MCF 10A (cell line): ENCODE results near the gene RNF7. TPM values are rescaled to one million over a fixed set of nuclear protein-coding genes. Genes with fewer than 3 reads are reported as not detected.
"Not testable (repeated sequence)": the region's sequence is repeated elsewhere in the genome, so short reads cannot be mapped to it uniquely, and the experiment has no call there.

Experiments used
- BruUV-seq: library from RNA; stranded (reverse); fragments of 400-500 nt; replicated peaks from 2 replicates; lab custom pipeline; 2021; lab: Mats Ljungman, UMichigan
- CTCF ChIA-PET: fragments of 300-600 bp; sonication (Branson Sonifier 250); formaldehyde crosslinking; extraction: SDS; loops from one replicate; lab custom pipeline; 2021; ENCODE audit warnings: antibody characterized with exemption, inconsistent platforms; lab: Yijun Ruan, JAX
- POLR2A ChIA-PET: fragments of 300-600, 350-650 bp; sonication (Branson Sonifier 250); formaldehyde crosslinking; extraction: SDS; loops from one replicate; lab custom pipeline; 2020; ENCODE audit warnings: antibody characterized with exemption, inconsistent platforms; lab: Yijun Ruan, JAX
- DNase-seq: peaks from one replicate; pipeline ENCODE4 v3.0.0-alpha.2; 2018; ENCODE audit not compliant: unreplicated experiment
- H3K27ac Mint-ChIP-seq: one replicate; pipeline ENCODE4 v1.8.0; 2022; ENCODE audit warnings: mild to moderate bottlenecking, low read depth, mixed read lengths; ENCODE audit not compliant: unreplicated experiment
- H3K27me3 Mint-ChIP-seq: one replicate; pipeline ENCODE4 v1.8.0; 2022; ENCODE audit warnings: mixed read lengths; ENCODE audit not compliant: insufficient read depth, unreplicated experiment
- H3K36me3 Mint-ChIP-seq: one replicate; pipeline ENCODE4 v1.8.0; 2022; ENCODE audit warnings: mild to moderate bottlenecking, moderate library complexity, mixed read lengths; ENCODE audit not compliant: insufficient read depth, unreplicated experiment
- H3K4me1 Mint-ChIP-seq: one replicate; pipeline ENCODE4 v1.8.0; 2022; ENCODE audit warnings: mixed read lengths; ENCODE audit not compliant: insufficient read depth, unreplicated experiment
- H3K4me3 Mint-ChIP-seq: one replicate; pipeline ENCODE4 v1.8.0; 2022; ENCODE audit warnings: mild to moderate bottlenecking, moderate library complexity, mixed read lengths; ENCODE audit not compliant: unreplicated experiment
- H3K9me3 Mint-ChIP-seq: one replicate; pipeline ENCODE4 v1.8.0; 2022; ENCODE audit warnings: mixed read lengths; ENCODE audit not compliant: unreplicated experiment
- intact Hi-C: fragments of 100-400 bp; cut with micrococcal nuclease; formaldehyde crosslinking; loops from 2 replicates; pipeline ENCODE4 v1.14.1; 2022
- total RNA-seq: library from RNA; stranded (reverse); gene quantifications from 2 replicates; pipeline ENCODE4 v1.2.3, GENCODE V29; 2022
- TF ChIP-seq, protein P1 (sequence below): fragments of 200-600 bp; IDR thresholded peaks from one replicate; pipeline ENCODE4 v1.8.0; 2022; ENCODE audit warnings: antibody characterized with exemption, mild to moderate bottlenecking; ENCODE audit not compliant: unreplicated experiment

RNF7 gene
- total RNA-seq, 1 experiment from 2014 or later: 96.1 TPM

- peaks cover 37% of the 10 kb centered on the region for H3K36me3 Mint-ChIP-seq
- no peaks in the 10 kb centered on the region for H3K9me3 Mint-ChIP-seq
- intact Hi-C loops: no loop called here
- DNase-seq: no peak
- H3K4me3 Mint-ChIP-seq: no peak overlapping the region
- TF ChIP-seq, protein P1, sequence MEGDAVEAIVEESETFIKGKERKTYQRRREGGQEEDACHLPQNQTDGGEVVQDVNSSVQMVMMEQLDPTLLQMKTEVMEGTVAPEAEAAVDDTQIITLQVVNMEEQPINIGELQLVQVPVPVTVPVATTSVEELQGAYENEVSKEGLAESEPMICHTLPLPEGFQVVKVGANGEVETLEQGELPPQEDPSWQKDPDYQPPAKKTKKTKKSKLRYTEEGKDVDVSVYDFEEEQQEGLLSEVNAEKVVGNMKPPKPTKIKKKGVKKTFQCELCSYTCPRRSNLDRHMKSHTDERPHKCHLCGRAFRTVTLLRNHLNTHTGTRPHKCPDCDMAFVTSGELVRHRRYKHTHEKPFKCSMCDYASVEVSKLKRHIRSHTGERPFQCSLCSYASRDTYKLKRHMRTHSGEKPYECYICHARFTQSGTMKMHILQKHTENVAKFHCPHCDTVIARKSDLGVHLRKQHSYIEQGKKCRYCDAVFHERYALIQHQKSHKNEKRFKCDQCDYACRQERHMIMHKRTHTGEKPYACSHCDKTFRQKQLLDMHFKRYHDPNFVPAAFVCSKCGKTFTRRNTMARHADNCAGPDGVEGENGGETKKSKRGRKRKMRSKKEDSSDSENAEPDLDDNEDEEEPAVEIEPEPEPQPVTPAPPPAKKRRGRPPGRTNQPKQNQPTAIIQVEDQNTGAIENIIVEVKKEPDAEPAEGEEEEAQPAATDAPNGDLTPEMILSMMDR: no peak
- H3K4me1 Mint-ChIP-seq: peaks cover 10% of the 10 kb centered on the region
- CTCF ChIA-PET: no interaction called here
- no TSS peak for BruUV-seq
- H3K27ac Mint-ChIP-seq: no peak overlapping the region
- POLR2A ChIA-PET: interaction anchor here (0.6 to 1.7 kb wide), 3 partner anchors 9 to 251 kb away, joined by 3 to 9 read pairs (median 3); no protein-coding TSS in a partner anchor
- no peaks in the 10 kb centered on the region for H3K27me3 Mint-ChIP-seq
These were observed 5.2 kb downstream of the RNF7 start for GRCh38 chr3:141743305-141743704.

DNA sequence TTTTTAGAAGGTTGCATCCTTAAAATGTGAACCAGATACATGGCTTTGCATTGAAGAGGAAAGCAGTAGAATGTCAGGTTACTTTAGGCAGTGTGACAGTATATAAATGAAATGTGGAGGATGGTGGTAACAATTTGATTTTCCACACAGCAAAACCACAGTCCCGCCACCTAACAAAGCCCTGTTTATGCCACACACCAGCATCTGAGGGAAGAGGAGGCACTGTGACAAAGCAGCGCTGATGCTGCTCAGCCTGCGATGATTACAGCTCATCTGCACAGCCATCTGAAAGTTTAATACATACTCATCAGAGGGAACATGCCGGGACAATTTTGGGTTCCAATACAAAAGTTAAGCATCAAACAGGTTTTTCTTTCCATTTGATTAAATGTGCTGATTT lies 8.9 kb downstream of the RNF7 start:
- POLR2A ChIA-PET: no interaction called here
- Mint-ChIP-seq H3K4me3 (no peak overlapping the region), H3K27ac (no peak overlapping the region), H3K9me3 (no peaks in the 10 kb centered on the region), H3K36me3 (peaks cover 36% of the 10 kb centered on the region), H3K4me1 (no peaks in the 10 kb centered on the region), H3K27me3 (no peaks in the 10 kb centered on the region)
- CTCF ChIA-PET: interaction anchor here (0.6 to 0.7 kb wide), 2 partner anchors 114 to 115 kb away, joined by 3 read pairs; no protein-coding TSS in a partner anchor
- intact Hi-C loops: no loop called here
- no TSS peak for BruUV-seq
- DNase-seq: no peak
- TF ChIP-seq, protein P1: no peak

- no peak overlapping the region for H3K27ac Mint-ChIP-seq
- intact Hi-C loops: no loop called here
- peaks cover 14% of the 10 kb centered on the region for H3K36me3 Mint-ChIP-seq
- no peak overlapping the region for H3K4me3 Mint-ChIP-seq
- DNase-seq: no peak
- POLR2A ChIA-PET: interaction anchor here (0.9 to 2.1 kb wide), 2 partner anchors 10 to 77 kb away, joined by 3 to 9 read pairs; no protein-coding TSS in a partner anchor
- no peaks in the 10 kb centered on the region for H3K4me1 Mint-ChIP-seq
- H3K27me3 Mint-ChIP-seq: no peaks in the 10 kb centered on the region
- CTCF ChIA-PET: interaction anchor here (0.6 to 1.0 kb wide), 2 partner anchors 15 to 191 kb away, joined by 3 read pairs; no protein-coding TSS in a partner anchor
- H3K9me3 Mint-ChIP-seq: no peaks in the 10 kb centered on the region
- TF ChIP-seq, protein P1: no peak
- BruUV-seq: no TSS peak
These were observed 15.3 kb downstream of the RNF7 start for GRCh38 chr3:141753399-141753798.

GRCh38 chr3:141754032-141754431 lies 15.9 kb downstream of the RNF7 start:
- ChIA-PET POLR2A (interaction anchor here (2.4 kb wide), 1 partner anchor 9 kb away, joined by 7 read pairs; no protein-coding TSS in a partner anchor), CTCF (no interaction called here)
- intact Hi-C loops: no loop called here
- H3K4me3 Mint-ChIP-seq: no peak overlapping the region
- no peaks in the 10 kb centered on the region for H3K27me3 Mint-ChIP-seq
- TF ChIP-seq, protein P1: no peak
- no peaks in the 10 kb centered on the region for H3K4me1 Mint-ChIP-seq
- H3K36me3 Mint-ChIP-seq: peaks cover 14% of the 10 kb centered on the region
- BruUV-seq: no TSS peak
- no peaks in the 10 kb centered on the region for H3K9me3 Mint-ChIP-seq
- no peak for DNase-seq
- no peak overlapping the region for H3K27ac Mint-ChIP-seq

DNA sequence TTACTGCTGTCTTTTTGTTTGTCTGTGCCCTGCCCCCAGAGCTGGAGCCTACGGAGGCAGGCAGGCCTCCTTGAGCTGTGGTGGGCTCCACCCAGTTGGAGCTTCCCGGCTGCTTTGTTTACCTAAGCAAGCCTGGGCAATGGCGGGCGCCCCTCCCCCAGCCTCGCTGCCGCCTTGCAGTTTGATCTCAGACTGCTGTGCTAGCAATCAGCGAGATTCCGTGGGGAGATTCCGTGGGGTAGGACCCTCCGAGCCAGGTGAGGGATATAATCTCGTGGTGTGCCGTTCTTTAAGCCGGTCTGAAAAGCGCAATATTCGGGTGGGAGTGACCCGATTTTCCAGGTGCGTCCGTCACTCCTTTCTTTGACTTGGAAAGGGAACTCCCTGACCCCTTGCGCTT lies 24.5 kb downstream of the RNF7 start:
- DNase-seq, CTCF ChIA-PET, H3K9me3 Mint-ChIP-seq, H3K27me3 Mint-ChIP-seq, H3K4me3 Mint-ChIP-seq, H3K36me3 Mint-ChIP-seq, intact Hi-C loops, H3K27ac Mint-ChIP-seq, H3K4me1 Mint-ChIP-seq, POLR2A ChIA-PET, BruUV-seq: not testable (repeated sequence)
